ENCODE measurements around the gene MTERF1.

GRCh38 chr7:91883676-91884362 lies 3.3 kb upstream of the MTERF1 start:
- TF ChIP-seq ZNF165 (CRISPR knock-in tag; IDR thresholded peaks at IDR 0.05; ENCODE audit: borderline replicate concordance): no peak
- TF ChIP-seq POLR2AphosphoS5 (IDR thresholded peaks at IDR 0.05; ENCODE audit: control insufficient read depth, insufficient read depth, low read depth, low read length): no peak
- no peak for TF ChIP-seq NFE2L1 (tag; IDR thresholded peaks at IDR 0.05; ENCODE audit: borderline replicate concordance, low read depth)
- TF ChIP-seq ETV1 (tag; conservative IDR thresholded peaks at IDR 0.05; ENCODE audit: low read depth): no peak
- TF ChIP-seq ZNF384 (IDR thresholded peaks at IDR 0.05; ENCODE audit: low read depth, low read length): no peak
- TF ChIP-seq PATZ1 (CRISPR knock-in tag; IDR thresholded peaks at IDR 0.05; ENCODE audit: borderline replicate concordance): no peak
- no peak for TF ChIP-seq ZNF695 (CRISPR knock-in tag; IDR thresholded peaks at IDR 0.05)
- TF ChIP-seq E2F5 (CRISPR knock-in tag; IDR thresholded peaks at IDR 0.05): no peak
- no peak for TF ChIP-seq HDAC2 (IDR thresholded peaks at IDR 0.05)
- no peak for TF ChIP-seq ZBTB7A (IDR thresholded peaks at IDR 0.05; ENCODE audit: borderline replicate concordance, control insufficient read depth, low read depth, low read length)
- TF ChIP-seq ZNF41 (CRISPR knock-in tag; conservative IDR thresholded peaks at IDR 0.05): no peak
- no peak for TF ChIP-seq POLR2A (conservative IDR thresholded peaks at IDR 0.05)
- TF ChIP-seq SMARCA4 (IDR thresholded peaks at IDR 0.05): no peak

Measured in K562 (cell line).